ENCODE measurements around the gene PAX5.

PAX5 gene

GRCh38 chr9:36986468-36987408, 47.3 kb downstream of the PAX5 start:
- DNase-seq, result no peak

- no peak for DNase-seq
Measured at GRCh38 chr9:36985769-36986467, 48.1 kb downstream of the PAX5 start.

- DNase-seq, result no peak
Measured at GRCh38 chr9:36985061-36985768, 48.9 kb downstream of the PAX5 start.

GRCh38 chr9:36980148-36980974, 53.7 kb downstream of the PAX5 start:
- no peak for DNase-seq

GRCh38 chr9:36976371-36977030, 57.6 kb downstream of the PAX5 start:
- DNase-seq, result no peak

GRCh38 chr9:36974731-36975130, 59.3 kb downstream of the PAX5 start:
- DNase-seq, result no peak

GRCh38 chr9:36971935-36972488, 62.1 kb downstream of the PAX5 start:
- no peak for DNase-seq

- DNase-seq, result no peak
Measured at GRCh38 chr9:36970007-36970888, 63.8 kb downstream of the PAX5 start.

- no peak for DNase-seq
Measured at GRCh38 chr9:36969216-36969771, 64.8 kb downstream of the PAX5 start.

- DNase-seq, result no peak
Measured at GRCh38 chr9:36968574-36969215, 65.4 kb downstream of the PAX5 start.

GRCh38 chr9:36967997-36968396, 66.1 kb downstream of the PAX5 start:
- DNase-seq, result no peak

GRCh38 chr9:36966371-36967097, 67.5 kb downstream of the PAX5 start:
- DNase-seq, result no peak

- DNase-seq, result no peak
Measured at GRCh38 chr9:36964791-36965190, 69.3 kb downstream of the PAX5 start.

- DNase-seq, result no peak
Measured at GRCh38 chr9:36963346-36963745, 70.7 kb downstream of the PAX5 start.

- DNase-seq, result no peak
Measured at GRCh38 chr9:36962691-36963090, 71.4 kb downstream of the PAX5 start.

GRCh38 chr9:36961561-36962325, 72.3 kb downstream of the PAX5 start:
- no peak for DNase-seq

GRCh38 chr9:36961051-36961450, 73.0 kb downstream of the PAX5 start:
- no peak for DNase-seq

GRCh38 chr9:36960575-36960955, 73.5 kb downstream of the PAX5 start:
- DNase-seq, result no peak

Measured in CD4-positive, alpha-beta T cell treated with Interferon alpha-2 for 1 hour (primary cell).